Measurements from ENCODE around the gene MRPL27. TPM values are rescaled to one million over a fixed set of nuclear protein-coding genes. Genes with fewer than 3 reads are reported as not detected.

The MRPL27 gene
- total RNA-seq, 1 donor from 2014 or later: 49.8 TPM

DNA sequence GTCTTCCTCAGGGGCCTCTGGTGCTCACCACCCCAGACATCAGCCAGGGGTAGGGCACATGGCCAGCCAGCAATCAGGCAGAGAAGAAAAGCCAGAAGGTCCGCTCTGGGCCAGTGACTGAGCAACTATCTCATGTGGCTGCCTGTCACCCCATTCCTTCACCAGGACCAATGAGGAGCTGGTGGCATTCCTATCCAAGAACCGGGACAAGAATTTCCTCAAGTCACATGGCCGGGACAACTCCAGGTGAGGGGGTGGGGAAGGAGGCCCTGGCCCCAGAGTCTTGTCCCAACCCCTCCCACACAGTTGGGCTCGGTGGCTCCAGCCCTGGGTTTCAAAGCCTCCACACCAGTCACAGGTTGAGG lies 17.7 kb downstream of the MRPL27 start:
- no peaks in the 10 kb centered on the region for H3K9me3 Mint-ChIP-seq (ENCODE audit: low read depth)
- H3K36me3 Mint-ChIP-seq (ENCODE audit: low read depth): peaks cover 11% of the 10 kb centered on the region
- H3K4me3 Mint-ChIP-seq (ENCODE audit: unreplicated experiment): no peak overlapping the region
- no peak for DNase-seq (ENCODE audit: low spot score)
- H3K4me1 Mint-ChIP-seq (ENCODE audit: low read depth): peaks cover 5% of the 10 kb centered on the region
- TF ChIP-seq, protein P1, sequence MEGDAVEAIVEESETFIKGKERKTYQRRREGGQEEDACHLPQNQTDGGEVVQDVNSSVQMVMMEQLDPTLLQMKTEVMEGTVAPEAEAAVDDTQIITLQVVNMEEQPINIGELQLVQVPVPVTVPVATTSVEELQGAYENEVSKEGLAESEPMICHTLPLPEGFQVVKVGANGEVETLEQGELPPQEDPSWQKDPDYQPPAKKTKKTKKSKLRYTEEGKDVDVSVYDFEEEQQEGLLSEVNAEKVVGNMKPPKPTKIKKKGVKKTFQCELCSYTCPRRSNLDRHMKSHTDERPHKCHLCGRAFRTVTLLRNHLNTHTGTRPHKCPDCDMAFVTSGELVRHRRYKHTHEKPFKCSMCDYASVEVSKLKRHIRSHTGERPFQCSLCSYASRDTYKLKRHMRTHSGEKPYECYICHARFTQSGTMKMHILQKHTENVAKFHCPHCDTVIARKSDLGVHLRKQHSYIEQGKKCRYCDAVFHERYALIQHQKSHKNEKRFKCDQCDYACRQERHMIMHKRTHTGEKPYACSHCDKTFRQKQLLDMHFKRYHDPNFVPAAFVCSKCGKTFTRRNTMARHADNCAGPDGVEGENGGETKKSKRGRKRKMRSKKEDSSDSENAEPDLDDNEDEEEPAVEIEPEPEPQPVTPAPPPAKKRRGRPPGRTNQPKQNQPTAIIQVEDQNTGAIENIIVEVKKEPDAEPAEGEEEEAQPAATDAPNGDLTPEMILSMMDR (IDR thresholded peaks at IDR 0.05): no peak
- H3K27ac Mint-ChIP-seq (ENCODE audit: unreplicated experiment): no peak overlapping the region
- no peaks in the 10 kb centered on the region for H3K27me3 Mint-ChIP-seq (ENCODE audit: low read depth)

DNA sequence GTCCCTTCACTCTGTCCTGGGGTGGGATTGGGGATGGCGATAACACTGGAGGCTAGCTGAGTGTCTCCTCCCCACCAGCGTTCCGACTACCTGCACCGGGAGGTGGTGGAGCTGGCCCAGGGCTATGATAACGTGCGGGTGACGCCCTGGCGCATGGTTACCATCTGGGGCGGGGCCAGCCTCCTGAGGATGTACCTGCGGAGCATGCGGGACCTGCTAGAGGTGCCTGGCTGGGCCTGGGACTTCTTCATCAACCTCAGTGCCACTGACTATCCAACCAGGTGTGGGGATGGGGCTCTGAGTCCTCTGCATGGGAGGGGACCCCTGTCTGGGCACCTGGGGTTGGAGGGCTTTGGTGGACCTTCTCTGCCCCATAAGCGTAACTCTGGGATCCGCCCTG lies 18.2 kb downstream of the MRPL27 start:
- DNase-seq (ENCODE audit: low spot score): no peak
- Mint-ChIP-seq H3K27me3 (ENCODE audit: low read depth) (no peaks in the 10 kb centered on the region), H3K4me1 (ENCODE audit: low read depth) (peaks cover 5% of the 10 kb centered on the region), H3K9me3 (ENCODE audit: low read depth) (no peaks in the 10 kb centered on the region), H3K27ac (ENCODE audit: unreplicated experiment) (no peak overlapping the region), H3K4me3 (ENCODE audit: unreplicated experiment) (no peak overlapping the region), H3K36me3 (ENCODE audit: low read depth) (peaks cover 11% of the 10 kb centered on the region)
- TF ChIP-seq, protein P1 (IDR thresholded peaks at IDR 0.05): no peak

DNA sequence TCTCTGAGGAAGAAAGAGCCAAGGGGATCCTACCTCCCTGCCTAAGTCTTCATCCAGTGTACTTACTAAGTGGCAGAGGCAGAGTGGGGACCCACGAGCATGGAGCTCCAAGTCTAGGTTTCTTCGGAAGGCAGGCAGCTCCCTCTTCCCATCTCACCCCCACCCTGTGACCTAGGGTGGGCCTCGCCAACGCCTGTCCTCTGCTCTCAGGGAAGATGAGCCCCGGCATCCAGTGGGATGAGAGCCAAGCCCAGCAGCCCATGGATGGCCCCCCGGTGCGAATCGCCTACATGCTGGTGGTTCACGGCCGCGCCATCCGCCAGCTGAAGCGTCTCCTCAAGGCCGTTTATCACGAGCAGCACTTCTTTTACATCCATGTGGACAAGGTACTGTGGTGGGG lies 18.8 kb downstream of the MRPL27 start:
- Mint-ChIP-seq H3K4me3 (ENCODE audit: unreplicated experiment) (no peak overlapping the region), H3K36me3 (ENCODE audit: low read depth) (peaks cover 11% of the 10 kb centered on the region), H3K4me1 (ENCODE audit: low read depth) (peaks cover 6% of the 10 kb centered on the region), H3K27me3 (ENCODE audit: low read depth) (no peaks in the 10 kb centered on the region), H3K27ac (ENCODE audit: unreplicated experiment) (no peak overlapping the region), H3K9me3 (ENCODE audit: low read depth) (no peaks in the 10 kb centered on the region)
- TF ChIP-seq, protein P1 (IDR thresholded peaks at IDR 0.05): no peak
- DNase-seq (ENCODE audit: low spot score): no peak

DNA sequence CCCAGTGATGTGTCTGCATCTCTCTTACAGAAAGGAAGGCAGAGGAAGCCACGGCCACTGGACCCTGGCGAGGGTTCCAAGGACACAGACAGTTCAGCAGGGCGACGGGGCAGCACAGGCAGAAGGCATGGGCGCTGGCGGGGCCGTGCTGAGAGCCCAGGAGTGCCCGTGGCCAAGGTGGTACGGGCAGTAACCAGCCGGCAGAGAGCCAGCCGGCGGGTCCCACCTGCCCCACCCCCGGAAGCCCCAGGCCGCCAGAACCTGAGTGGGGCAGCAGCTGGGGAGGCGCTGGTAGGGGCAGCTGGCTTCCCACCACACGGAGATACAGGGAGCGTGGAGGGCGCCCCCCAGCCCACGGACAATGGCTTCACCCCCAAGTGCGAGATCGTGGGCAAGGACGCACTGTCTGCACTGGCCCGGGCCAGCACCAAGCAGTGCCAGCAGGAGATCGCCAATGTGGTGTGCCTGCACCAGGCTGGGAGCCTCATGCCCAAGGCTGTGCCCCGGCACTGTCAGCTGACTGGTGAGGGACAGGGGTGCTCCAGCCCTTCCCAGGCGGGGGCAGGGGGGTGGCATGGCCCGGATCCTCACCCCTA lies 19.3 kb downstream of the MRPL27 start:
- no peaks in the 10 kb centered on the region for H3K9me3 Mint-ChIP-seq (ENCODE audit: low read depth)
- DNase-seq (ENCODE audit: low spot score): no peak
- peaks cover 11% of the 10 kb centered on the region for H3K36me3 Mint-ChIP-seq (ENCODE audit: low read depth)

DNA sequence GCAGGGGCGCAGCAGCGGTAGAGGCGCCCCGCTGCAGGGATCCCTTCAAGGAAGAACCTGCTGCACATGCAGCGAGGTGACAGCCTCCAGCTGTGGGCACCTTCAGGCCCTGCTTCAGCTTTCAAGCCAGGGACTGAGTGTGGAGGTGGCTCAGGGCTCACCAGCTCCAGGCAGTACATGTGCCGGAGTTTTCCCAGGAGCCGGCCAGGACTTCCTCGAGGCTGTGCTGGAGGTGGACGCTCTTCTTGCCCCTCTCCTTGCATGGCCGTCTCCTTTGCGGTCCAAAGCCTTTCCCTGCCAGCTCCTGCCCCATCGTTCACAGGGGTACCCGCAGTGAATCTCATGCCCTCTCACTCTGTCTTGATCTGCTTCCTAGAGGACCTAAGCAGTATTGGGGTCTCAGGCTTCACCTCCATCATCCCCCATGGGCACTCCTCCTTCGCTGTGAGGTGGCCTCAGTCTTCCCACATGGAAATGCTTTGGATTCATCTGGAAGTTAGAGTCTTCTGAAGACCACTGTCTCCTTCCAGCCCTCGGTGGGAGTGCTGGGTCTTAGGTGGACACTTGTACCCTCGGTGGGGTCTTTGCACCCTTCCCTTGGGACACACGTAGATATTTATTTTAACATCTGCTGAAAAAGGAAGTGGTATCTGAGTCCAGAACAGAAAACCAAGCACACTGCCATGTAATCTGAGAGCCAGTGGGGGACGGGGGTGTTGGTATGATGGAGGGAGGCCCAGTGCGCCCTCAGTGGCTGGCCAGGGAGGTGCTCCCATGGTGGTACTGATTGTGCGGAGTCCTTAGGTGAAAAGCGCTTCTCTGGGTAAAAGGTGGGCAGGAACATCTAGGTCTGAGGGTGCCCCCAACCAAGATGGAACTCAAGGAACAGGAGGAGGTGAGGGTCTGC lies 20.0 kb downstream of the MRPL27 start:
- TF ChIP-seq, protein P1 (IDR thresholded peaks at IDR 0.05): no peak
- Mint-ChIP-seq H3K36me3 (ENCODE audit: low read depth) (peaks cover 11% of the 10 kb centered on the region), H3K4me3 (ENCODE audit: unreplicated experiment) (no peak overlapping the region), H3K9me3 (ENCODE audit: low read depth) (no peaks in the 10 kb centered on the region), H3K27ac (ENCODE audit: unreplicated experiment) (no peak overlapping the region), H3K4me1 (ENCODE audit: low read depth) (peaks cover 19% of the 10 kb centered on the region), H3K27me3 (ENCODE audit: low read depth) (no peaks in the 10 kb centered on the region)
- DNase-seq (ENCODE audit: low spot score): no peak

More for the DNA sequence above, 19.3 kb downstream of the MRPL27 start:
- Mint-ChIP-seq H3K27ac (ENCODE audit: unreplicated experiment) (no peak overlapping the region), H3K27me3 (ENCODE audit: low read depth) (no peaks in the 10 kb centered on the region), H3K4me3 (ENCODE audit: unreplicated experiment) (no peak overlapping the region), H3K4me1 (ENCODE audit: low read depth) (peaks cover 11% of the 10 kb centered on the region)
- TF ChIP-seq, protein P1 (IDR thresholded peaks at IDR 0.05): no peak

All from chondrocyte (in vitro differentiated cells).